GM18526 (cell line): Measurements from ENCODE around the gene TNF.

ENCODE experiments used
- POLR2A ChIP-seq: IDR thresholded peaks from 3 replicates; pipeline ENCODE4 v1.6.1; 2011; ENCODE audit not compliant: insufficient read length; ENCODE audit errors: extremely low read depth

The TNF gene

DNA sequence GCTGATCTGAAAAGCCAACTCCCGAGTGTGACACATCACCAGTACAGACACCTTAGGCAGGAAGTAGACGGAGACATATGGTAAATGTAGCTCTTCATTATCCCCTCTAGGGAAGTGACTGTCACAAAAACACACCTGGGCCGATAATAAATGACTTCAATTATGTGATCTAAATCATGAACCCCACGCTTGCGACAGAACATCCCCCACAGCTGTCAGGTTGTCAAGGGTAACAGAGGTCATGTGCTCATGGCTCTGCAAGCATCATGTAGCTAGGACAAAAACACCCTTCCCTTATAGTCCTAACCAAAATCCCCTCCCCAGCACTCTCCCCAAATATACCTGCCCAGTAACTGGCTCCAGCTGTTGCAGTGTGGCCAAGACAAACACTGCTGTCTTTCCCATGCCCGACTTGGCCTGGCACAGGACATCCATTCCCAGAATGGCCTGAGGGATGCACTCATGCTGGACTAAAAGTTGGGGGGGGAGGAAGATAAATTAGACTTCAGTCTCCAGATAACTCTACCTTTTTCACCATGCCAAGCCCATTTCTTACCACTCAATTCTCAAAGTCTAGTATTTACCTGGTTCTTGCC is 36.5 kb upstream of the TNF start:
- no peak for TF ChIP-seq POLR2A

DNA sequence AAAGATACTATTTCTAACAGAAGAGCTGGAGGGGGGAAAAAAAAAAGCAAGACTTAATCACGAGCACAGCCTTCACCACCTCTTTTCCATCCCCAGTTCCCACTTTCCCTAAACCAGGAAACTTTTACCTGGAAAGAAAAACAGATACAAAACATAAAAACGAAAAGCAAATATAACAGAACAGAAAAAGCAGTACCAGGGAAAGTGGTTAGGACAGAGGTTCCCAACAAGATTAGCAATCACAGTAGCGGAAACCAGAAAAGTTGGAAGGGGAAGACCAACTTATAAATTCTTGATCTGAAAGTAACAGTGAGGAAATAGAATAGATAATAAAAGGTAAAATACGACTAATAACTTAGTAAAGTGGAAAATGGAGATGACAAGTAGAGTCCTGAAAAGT is 34.7 kb upstream of the TNF start:
- TF ChIP-seq POLR2A = no peak

DNA sequence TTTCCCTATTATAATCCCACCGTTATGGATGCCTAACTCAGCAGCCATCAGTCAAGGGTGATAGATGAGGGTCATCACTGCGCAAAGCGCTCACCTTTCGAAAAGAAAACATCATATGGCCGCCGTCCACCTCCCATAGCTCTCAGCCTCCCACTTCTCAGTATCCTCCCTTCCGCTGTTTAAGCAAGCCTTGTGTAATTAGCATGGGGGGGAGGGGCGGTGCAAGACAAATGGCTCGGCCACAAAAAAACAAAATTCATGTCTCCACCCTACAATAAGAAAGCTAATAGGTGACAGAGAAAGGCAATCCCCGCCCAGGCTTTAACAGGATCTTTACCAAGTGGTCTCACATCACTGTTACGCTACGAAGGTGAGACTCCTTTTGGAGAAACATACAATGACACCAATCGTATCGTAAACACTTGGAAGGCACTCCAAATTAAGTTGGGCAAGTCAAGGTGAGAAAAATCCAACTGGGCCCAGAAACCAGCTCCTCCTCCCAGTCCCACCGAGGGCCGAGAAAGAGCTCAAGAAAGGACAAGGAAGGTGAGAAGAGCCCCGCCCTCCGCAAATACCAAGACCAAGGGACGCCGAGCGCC is 34.2 kb upstream of the TNF start:
- TF ChIP-seq POLR2A = no peak

DNA sequence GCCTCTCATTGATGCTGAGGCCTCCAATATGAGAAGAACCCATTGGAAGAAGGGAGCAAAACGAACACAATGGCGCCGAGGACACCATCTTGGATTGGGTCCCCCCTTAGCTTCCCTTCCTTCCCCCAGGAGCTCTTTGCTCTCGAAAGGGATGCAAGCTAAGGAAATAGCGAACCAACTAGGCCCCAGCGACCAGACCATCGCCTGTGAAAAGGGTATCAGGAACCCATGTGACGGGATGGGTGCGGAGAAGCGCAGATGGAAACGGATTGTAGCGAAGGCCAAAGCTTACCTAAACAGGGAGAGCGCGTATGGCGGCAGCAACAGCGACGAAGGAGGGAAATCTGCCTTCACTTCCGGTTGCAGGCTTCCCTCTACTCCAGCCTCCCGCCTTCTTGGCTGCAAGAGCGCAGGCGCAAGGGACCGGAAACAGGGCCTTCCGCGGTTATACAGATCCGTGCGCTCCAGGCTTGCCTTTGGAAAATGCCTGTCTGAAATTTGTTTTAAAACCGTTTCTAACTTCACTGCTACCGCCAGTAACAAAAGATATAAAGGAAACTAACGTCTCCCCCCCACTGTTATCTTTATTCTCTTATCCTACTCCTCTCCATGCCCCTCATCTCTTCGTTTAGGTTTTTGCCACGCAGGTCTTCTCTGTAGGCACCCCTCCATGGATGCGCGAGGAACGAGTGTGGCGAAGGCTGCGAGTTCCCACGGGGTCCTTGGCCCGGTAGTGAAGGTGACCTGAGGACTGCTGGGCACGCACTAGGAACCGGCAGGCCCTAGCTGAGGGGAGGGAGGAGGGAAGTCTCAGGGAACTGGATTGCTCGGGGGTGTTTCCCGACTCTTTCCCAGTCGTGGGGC is 33.5 kb upstream of the TNF start, which contains the start of gene DDX39B:
Gene DDX39B (minus strand): TSS at position 346 of the 864 bp plus-strand sequence. CDS start 1,471 bp downstream, outside the sequence.
- TF ChIP-seq POLR2A = peak; percentile 89

DNA sequence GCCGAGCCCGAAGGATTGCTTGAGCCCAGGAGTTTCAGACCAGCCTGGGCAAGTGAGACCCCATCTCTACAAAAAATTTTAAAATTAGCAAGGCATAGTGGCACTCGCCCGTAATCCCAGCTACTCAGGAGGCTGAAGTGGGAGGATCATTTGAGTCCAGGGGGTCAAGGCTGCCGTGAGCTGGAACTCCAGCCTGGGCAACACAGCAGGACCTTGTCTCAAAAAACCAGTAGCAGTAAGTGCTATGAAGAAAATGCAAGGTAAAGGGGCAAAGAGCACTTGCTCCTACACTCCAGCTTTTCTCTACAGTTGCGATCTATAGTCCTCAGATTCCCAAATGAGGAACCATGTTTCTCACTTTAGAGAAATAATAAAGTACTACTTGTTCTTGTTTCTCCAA is 31.7 kb upstream of the TNF start:
- no peak for TF ChIP-seq POLR2A

DNA sequence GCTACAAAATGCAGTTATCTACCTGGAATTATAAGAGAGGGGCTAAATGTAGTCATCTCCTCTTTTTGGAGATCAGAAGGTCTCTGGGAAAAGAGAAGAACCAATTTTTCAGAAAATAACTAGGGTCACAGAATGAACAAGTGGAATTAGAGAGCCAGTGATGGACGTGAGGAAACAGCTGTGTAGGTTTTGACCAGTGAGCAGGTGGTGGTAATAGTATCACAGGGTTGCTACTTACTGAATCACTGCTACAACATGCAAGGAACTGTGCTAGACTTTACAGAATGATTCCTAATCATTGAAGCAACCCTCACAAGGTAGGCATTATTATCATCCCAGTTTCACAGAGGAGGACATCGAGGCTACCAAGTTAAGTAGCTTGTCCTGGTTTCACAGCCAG is 30.7 kb upstream of the TNF start:
- TF ChIP-seq POLR2A = no peak

DNA sequence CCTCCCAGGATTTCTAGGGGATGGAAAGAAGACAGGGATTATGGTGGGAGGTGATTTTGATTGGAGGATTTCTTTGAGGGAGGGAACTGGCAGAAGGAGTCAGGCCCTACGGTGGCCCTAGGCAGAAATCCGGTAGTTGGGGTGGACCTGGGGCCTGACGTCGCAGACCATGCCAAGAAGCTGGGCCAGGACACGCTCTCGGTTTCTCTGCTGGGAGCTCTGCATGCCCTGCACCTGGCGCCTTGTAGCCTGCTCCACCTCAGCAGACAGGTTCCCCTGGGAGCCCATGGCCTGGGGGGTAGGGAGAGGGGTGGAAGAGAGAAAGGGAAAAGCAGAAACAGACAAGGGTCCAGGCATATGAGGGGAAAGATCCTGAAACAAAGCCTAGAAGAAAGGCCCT is 30.1 kb upstream of the TNF start:
- no peak for TF ChIP-seq POLR2A

DNA sequence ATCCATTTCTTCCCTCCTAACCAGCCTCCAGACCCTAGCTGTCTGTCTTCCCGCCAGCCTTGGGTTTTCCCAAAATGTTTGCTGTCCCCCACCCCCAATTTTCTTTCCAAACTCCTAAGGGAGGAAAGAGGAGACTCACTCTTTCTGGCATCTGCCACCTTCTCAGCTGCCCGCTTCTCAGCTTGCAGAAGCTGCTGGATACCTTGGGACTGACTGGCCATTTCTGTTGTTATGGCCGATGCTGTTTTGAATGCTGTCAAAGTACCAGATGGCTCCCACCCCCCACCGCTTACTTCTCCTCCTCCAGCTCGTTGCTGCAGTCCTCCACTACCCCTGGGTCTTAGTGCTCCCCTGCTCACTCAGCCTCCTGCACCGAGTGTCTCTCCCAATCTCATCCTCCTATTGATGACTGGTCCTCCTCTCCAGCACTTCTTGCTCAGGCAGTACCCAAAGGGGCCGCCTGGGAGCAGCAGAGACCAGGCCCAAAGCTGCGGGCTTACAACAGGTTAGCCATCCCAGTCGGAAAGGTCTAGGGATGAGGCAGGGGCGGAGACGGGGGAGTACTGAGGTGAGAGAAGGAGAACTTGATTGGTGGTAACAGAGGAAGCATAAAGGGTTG is 28.9 kb upstream of the TNF start, which contains the start of gene ATP6V1G2:
Gene ATP6V1G2 (minus strand): TSS at position 270 of the 619 bp plus-strand sequence. CDS start 49 bp downstream, at position 221.
- no peak for TF ChIP-seq POLR2A

DNA sequence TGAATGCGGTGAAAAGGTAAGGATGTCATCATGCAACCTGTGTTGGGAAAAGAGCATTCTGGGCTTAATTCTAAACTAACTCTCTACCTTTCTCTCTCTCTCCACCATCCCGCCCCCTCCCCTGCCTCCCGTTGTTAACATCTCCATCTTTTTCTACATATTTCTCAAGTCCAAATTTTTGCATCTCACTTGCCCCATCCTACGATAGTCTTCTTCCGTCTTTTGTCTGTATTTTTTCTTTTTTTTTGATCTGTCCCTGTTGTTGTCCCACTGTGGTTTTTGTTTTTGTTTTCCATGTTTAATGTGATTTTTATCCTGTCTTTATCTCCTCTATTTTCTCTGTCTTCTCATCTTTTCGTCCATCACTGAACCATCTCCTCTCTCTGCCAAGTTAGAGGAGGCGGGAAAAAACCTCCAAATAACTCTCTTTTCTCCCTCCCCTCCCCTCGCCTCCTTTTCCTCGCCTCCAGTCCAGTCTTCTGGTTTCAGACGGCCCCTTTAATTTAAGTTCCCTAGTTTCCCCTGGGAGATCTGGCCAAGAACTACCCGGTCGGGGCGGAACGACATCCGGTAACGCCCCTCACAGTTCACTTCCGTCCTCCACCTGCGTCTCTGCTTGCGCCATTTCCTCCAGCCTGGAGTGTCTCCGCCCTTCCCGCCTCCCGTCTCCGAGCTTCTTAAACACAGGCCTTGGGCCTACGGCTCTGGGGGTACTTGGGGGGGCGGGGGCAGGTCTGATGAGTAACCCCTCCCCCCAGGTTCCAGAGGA is 28.2 kb upstream of the TNF start, which contains the start of gene NFKBIL1:
Gene NFKBIL1 (plus strand): TSS at position 651 of the 769 bp plus-strand sequence. CDS start 87 bp downstream, at position 738.
- peak; percentile 49 for TF ChIP-seq POLR2A

DNA sequence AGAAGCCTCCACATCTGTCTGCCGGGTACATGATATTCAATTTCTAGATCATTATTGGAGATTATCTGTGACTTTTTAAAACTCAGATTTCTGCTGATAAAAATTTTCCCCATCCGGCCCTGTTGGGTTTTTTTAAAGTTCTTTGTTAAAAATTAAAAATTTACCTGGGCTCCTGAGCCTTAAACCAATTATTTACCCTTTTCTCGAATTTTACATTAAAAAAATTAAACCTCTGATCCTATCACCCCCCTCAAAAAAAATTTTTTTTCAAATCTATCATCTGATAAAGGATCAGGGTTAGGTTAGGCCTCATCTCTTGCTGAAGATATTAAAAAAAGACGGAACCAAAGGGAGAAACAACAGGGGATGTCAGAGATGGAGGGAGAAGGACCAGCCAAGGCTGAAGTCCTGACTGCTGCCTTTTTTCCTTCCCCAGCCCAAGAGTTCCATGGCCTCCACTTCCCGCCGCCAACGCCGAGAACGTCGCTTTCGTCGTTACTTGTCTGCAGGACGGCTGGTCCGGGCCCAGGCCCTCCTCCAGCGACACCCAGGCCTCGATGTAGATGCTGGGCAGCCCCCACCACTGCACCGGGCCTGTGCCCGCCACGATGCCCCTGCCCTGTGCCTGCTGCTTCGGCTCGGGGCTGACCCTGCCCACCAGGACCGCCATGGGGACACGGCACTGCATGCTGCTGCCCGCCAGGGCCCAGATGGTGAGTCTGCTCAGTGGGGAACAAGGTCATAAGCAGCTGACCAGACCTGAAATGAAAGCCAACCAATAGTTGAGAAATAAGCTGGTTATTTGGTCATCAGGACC is 27.4 kb upstream of the TNF start:
- no peak for TF ChIP-seq POLR2A

DNA sequence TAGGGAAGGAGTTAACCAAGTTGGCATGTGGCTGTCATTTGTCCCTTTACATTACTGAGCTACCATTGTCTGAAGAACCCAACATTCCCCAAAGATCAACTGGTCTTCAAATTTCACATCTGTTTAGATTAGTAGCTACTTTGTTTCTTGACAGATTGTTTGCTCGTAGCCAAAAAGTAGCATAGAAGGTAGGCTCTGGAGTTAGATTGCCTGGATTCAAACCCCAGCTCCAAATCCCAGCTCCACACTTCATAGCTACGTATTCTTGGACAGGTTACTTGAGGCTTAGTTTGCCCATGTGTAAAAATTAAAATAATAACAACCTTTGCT is 26.9 kb upstream of the TNF start:
- TF ChIP-seq POLR2A = no peak

DNA sequence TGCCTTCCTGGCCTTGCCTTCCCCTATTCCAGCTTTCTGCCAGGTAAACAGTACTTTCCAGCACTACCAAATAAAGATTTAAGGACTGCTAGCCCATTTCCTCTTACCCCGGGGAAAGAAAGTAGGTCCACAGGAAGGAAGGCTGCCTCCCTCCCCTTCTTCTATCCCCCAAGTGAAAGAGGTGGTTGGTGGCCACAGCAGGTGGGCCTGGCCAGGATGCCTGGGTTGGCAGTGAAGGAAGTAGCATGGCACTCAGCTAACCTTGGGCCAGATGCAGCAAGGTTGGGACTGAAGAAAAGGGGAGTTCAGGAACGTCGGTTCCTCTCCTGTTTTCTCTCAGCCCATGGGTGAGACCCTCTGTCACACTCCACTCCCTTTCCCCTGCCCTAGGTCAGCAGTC is 19.1 kb upstream of the TNF start:
- TF ChIP-seq POLR2A = no peak

DNA sequence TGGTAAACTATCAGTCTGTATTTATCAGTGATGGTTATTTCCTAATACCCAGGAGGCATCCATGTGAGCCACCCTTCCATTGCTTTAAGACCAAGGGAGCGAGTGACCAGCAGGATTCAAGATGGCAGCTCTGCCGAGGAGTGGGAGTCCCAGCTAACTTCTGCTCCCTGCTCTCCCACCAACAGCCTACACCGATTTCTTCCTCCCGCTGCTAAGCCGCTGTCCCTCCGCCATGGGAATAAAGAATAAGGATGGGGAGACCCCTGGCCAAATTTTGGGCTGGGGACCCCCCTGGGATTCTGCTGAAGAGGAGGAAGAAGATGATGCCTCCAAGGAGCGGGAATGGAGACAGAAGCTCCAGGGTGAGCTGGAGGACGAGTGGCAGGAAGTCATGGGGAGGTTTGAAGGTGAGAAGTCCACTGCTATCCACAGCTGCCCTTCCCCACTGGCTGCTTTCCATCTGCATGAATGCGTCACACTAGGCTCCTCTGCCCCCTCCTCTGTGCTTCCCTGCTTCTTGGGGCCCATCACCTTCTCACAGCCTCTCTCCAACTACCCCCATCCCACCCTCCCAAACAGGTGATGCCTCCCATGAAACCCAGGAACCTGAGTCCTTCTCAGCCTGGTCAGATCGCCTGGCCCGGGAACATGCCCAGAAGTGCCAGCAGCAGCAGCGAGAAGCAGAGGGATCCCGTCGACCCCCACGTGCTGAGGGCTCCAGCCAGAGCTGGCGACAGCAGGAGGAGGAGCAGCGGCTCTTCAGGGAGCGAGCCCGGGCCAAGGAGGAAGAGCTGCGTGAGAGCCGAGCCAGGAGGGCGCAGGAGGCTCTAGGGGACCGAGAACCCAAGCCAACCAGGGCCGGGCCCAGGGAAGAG is 17.7 kb upstream of the TNF start:
- no peak for TF ChIP-seq POLR2A
